HT1080 (cell line): Measurements from ENCODE around the gene POLR2E. TPM values are rescaled to one million over a fixed set of nuclear protein-coding genes. Genes with fewer than 3 reads are reported as not detected.

Source experiments
- DNase-seq: peaks from one replicate; pipeline ENCODE4 v3.0.0-alpha.2; 2015; ENCODE audit warnings: low read depth
- total RNA-seq: library from RNA; depleted of rRNA; stranded (reverse); fragments of >200 nt; shearing (Covaris generic); gene quantifications from 2 replicates; pipeline ENCODE4 v1.2.3, GENCODE V29; 2014

The POLR2E gene
- total RNA-seq, 1 experiment from 2014 or later: 271 TPM

DNA sequence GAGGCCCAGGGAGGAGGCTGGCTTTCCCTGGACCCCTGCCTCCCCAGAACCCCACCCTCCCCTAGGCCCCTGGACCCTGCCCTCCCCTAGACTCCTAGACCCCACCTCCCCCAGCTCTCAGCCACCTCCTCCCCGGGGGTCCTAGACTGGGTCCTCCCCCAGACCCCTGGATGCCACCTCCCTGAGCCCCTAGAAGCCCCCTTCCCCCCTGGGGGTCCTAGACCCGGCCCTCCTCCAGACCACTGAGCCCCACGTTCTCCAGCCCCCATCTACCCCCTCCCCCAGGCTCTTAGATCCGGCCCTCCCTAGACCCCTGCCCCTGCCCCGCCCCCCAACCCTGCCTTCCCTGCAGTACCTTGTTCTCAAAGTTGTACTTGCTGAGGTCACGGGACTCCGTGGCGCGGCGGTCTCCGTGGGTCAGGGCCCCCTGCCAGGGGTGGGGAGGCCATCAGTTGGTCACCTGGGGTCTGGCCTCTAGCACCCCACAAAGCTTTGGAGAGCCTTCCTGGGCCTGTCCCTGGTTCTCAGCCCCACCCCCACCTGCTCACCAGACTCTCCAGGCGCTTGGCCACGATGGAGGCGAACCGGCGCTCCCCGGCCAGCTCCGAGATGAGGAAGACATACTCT lies 16.6 kb upstream of the POLR2E start:
- DNase-seq: no peak

DNA sequence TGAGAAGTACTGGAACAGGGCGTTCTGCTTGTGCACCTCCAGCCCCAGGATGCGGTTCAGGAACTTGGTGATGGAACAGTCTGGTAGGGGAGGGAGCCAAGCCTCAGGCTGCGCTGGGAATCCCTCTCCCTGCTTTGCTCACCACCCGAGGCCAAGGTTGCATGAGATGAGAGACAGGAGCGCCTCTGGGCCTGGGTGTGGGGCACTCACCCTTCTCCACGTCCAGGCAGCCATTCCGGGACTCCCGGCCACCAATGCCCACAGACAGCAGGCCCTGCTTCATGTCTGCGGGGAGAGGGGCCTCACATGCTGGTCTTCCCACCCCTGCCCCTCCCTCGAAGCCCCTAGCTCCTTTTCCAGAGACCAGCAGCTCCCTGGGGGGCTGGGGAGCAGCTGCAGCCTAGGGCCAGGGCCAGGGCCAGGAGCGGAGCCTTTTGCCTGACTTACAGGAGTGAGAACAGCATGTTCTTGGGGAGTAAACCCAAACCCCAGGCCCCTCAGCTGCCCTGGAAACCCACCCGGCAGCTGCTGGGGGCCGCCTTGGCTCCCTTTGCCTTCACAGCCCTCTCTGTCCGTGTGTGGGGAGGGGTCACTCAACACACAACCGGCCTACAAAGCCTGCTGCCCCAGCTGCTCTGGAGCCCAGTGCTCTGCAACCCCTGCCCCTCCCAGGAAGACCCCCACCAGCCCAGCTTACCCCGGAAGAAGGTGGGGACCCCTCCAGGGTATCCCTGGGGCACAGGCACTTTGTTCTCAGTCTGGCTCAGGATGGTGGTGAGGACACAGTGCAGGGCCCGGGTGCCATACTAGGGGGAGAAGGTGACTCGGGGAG lies 15.8 kb upstream of the POLR2E start:
- no peak for DNase-seq

DNA sequence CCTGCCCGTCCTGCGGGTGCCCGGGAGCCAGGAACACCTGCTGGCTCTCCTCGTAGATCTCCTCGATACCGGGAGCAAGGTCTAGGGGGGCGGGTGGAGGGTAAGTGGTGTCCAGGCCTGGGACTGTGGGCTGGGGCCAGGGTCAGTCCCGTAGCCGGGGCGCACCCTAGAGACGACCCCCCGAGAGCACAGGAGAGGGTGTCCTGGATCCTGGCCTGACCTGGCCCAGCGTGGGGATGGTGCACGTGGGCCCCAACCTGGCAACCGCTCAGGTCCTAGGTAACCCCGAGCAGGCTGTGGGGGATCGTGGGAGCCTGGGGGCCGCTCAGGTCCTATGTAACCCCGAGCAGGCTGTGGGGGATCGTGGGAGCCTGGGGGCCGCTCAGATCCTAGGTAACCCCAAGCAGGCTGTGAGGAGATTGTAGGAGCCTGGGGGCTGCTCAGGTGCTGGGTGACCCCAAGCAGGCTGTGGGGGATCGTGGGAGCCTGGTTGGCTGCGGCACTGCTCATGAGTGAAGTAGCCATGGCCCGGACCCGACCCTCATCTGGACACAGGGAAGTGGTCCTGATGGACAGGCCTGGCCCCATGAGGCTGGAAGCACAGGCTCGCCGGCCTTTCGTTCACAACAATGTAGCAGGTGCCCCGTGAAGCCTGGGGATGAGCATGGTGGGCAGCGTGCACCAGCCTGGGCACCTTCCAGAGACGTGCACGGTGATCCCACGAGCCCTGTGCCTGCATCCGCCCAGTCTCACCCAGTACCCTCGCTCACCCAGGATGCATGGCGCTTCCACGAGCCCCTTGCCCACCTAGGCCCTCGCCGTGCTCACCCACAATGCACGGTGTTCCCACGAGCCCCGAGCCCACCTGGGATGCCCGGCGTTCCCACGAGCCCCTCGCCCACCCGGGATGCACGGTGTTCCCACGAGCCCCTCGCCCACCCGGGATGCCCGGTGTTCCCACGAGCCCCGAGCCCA lies 14.8 kb upstream of the POLR2E start:
- no peak for DNase-seq

- no peak for DNase-seq
These were observed 13.9 kb upstream of the POLR2E start for GRCh38 chr19:1109032-1109551.

DNA sequence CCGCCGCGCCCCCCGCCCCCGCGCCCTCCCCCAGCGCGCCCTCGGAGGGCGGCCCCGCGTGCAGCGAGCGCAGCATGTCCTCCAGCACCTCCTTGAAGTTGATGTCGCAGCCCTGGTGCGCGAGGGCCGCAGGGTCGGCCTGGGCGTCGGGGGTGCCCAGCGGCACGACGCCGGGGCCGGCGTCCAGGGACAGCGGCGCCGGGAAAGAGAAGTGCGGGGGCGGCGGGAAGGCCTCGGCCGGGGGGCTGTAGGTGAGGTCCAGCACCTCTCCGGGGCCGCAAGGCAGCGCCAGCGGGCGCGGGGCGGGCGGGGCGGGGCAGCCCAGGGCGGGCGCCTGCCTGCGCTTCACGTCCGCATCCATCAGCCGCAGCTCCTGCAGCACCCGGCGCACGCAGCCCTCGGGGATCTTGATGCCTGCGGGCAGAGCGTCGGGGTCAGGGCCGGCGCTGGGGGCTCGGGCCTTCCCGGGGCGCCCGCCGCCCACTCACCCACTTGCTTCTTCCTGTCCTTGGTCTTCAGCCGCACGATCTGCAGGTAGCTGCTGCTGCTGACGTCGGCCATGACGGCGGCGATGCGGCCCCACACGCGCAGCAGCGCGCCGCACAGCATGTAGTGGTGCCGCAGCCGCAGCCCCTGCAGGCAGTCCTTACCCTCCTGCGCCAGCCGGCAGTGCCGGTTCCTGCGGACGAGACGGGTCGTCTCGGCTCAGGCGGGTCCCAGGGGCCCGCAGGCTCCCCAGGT lies 13.3 kb upstream of the POLR2E start:
- DNase-seq: no peak

DNA sequence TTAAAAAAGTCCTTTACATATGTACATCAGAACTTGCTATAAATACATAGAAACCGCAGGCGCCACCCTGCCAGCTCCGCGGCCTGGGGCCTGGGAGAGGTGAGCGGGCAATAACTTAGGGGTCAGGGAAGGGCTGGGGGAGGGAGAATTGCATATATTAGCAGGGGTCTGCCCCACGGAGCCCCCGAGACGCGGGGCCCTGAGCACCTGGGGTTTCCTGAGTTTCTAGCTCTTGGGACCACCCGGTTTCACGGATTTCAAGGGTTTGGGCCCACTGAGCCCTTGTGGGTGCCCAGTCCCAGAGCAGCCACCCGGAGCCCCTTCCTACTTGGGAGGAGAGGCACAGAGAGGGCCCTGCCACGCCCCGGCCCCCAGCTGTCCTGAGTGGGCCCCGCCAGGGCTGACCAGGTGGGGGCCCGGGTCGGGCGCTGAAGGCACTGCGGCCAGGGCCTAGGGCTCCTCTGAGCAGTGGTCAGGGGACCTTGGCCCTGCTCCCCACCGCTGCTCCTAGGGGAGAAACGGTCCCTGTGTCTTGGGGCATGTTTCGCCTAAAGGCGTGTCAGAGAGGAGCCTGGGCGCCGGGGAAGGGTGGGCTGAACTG lies 12.6 kb upstream of the POLR2E start:
- DNase-seq: no peak

DNA sequence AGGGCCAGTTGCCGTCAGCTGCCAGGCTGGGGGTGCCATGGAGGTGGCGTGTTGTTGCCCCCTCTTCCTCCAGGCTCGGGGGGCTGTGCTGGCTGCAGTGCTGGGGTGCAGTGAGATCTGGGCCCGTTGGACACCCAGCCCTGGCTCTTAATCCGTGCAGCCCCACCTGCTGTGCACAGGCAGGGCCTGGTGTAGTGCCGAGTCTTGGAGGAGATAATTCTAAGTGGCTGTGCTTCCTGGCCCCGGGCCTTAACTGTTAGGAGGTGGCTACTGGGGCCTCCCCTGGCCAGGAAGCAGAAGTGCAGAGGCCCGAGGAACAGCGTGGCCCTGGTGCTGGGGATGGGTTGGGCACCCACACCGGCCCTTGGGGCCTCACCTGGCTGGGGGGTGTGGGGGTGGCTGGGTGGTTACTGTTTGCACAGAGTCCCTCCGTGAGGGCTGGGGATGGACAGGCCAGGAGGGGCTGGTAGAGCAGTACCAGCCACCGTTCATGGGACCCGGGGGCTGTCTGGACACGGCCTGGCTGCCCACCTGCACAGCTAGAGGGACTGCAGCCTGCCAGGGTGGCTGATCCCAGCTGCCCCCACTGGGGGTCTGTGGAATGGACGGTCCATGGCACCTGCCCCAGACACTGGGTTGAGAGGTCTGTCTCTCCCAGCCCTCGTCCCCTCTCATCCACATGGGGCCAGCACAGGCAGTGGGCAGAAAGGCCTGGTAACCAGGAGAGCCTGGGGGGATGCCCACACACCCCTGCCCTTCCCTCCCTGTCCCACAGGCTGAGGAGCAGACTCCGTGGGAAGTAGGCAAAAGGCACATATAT lies 11.9 kb upstream of the POLR2E start:
- DNase-seq: no peak

- DNase-seq: no peak
These were observed 11.0 kb upstream of the POLR2E start for GRCh38 chr19:1105873-1106840.

GRCh38 chr19:1105008-1105872 lies 10.1 kb upstream of the POLR2E start:
- no peak for DNase-seq

DNA sequence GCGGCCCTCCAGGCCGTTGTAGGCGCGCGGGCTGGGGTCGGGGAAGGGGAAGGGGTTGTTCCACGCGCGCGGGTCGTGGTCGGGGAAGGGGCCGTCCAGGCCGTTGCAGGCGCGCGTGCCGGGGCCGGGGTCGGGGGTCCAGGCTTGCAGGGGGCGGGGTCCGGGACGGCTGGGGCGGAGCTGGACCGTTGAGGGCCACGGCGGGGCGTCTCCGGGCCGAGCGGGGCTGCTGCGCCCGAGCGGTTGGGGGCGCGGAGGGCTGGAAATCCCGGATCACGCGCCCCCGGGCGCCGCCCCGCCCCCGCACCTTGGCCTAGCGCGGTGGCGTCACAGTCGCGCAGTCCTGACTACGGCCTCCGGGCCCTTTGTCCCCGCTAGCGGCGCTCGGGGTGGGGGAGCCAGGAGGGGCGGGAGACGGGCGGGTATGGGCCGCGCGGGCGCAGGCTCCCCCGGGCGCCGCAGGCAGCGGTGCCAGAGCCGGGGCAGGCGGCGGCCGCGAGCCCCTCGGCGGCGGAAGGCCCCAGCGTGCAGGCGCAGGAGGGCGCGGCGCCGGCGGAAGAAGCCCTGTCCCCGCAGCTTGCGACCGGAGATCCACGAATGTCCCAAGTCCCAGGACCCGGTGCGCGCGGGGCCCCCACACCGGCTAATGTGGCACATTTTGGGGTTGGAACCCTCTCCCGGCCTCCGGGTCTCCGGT lies 9.3 kb upstream of the POLR2E start:
- DNase-seq: peak; percentile 42

DNA sequence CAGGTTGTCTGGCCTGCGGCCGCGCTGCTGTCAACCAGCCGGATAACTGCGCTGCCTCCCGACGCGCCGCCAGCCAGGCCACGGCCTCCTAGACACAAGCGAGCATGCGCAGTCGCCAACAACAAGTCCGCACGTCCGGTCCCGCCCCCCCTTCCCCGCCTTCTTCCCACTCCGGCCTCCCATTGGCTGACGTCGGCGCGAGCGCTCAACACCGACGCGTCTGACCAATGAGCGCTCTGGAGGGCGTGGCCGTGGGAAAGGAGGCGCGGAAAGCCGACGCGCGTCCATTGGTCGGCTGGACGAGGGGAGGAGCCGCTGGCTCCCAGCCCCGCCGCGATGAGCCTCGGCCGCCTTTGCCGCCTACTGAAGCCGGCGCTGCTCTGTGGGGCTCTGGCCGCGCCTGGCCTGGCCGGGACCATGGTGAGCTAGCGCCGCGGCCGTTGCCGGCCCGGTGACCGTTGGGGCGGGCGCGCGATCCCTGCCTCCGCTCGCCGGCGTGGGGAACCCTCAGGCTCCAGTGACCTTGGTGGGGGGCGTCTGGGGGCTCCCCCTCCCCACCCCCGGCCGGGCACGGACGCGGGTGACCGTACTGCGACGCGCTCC lies 8.6 kb upstream of the POLR2E start, which contains the start of gene GPX4:
Gene GPX4, plus strand, starts transcription at position 287 of the 603 bp plus-strand sequence. Its CDS starts 50 bp downstream, at position 337.
- DNase-seq: peak; percentile 98

- peak; percentile 44 for DNase-seq
These were observed 8.0 kb upstream of the POLR2E start for GRCh38 chr19:1103132-1103707.

DNA sequence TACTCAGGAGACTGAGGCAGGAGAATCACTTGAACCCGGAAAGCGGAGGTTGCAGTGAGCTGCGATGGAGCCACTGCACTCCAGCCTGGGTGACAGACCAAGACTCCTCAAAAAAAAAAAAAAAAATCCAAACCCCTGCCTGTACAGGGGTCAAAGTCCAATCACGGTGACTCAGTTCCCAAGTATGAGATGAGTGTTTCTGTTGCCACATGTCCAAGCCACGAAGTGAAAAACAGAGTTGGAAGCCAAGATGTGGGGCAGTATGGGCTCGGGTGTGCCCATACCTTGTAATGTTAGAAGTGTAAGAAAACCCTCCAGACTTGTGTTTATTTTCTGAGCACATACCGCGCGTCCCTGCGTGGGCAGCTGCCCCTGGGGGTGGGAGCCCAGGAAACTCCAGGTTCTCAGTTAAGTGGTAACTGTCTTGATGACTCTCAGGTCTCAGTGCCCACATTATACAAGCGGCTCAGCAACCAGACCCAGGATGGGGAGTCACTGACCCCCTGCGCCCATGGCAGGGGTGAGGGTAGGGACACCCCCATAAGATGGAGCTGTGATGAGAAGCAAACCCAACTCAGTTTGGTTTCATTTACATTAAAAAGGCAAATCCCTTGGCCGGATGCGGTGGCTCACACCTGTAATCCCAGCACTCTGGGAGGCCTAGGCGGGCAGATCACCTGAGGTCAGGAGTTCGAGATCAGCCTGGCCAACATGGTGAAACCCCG lies 7.4 kb upstream of the POLR2E start:
- DNase-seq: peak; percentile 98

- no peak for DNase-seq
These were observed 6.1 kb upstream of the POLR2E start for GRCh38 chr19:1101337-1101698.
